ENCODE data around the gene GABBR2.
"Not testable (repeated sequence)": the region's sequence is repeated elsewhere in the genome, so short reads cannot be mapped to it uniquely, and the experiment has no call there.

GABBR2 gene

GRCh38 chr9:98504298-98505282, 204.1 kb downstream of the GABBR2 start:
- H3K4me3 ChIP-seq (ENCODE audit: low read depth, low read length), result no peak overlapping the region
- no peak for TF ChIP-seq CTCF (IDR thresholded peaks at IDR 0.05; ENCODE audit: low read depth, low read length)

GRCh38 chr9:98503867-98504266, 204.9 kb downstream of the GABBR2 start:
- H3K4me3 ChIP-seq (ENCODE audit: low read depth, low read length), result no peak overlapping the region
- no peak for TF ChIP-seq CTCF (IDR thresholded peaks at IDR 0.05; ENCODE audit: low read depth, low read length)

- TF ChIP-seq CTCF (IDR thresholded peaks at IDR 0.05; ENCODE audit: low read depth, low read length), result no peak
Observed at GRCh38 chr9:98502976-98503325, 205.8 kb downstream of the GABBR2 start.

GRCh38 chr9:98502311-98502975, 206.3 kb downstream of the GABBR2 start:
- no peak for TF ChIP-seq CTCF (IDR thresholded peaks at IDR 0.05; ENCODE audit: low read depth, low read length)

More at GRCh38 chr9:98502976-98503325, 205.8 kb downstream of the GABBR2 start:
- no peak overlapping the region for H3K4me3 ChIP-seq (ENCODE audit: low read depth, low read length)

GRCh38 chr9:98501819-98502218, 206.9 kb downstream of the GABBR2 start:
- TF ChIP-seq CTCF (IDR thresholded peaks at IDR 0.05; ENCODE audit: low read depth, low read length), result no peak
- H3K4me3 ChIP-seq (ENCODE audit: low read depth, low read length), result no peak overlapping the region

More at GRCh38 chr9:98502311-98502975, 206.3 kb downstream of the GABBR2 start:
- no peak overlapping the region for H3K4me3 ChIP-seq (ENCODE audit: low read depth, low read length)

GRCh38 chr9:98501259-98501658, 207.5 kb downstream of the GABBR2 start:
- H3K4me3 ChIP-seq (ENCODE audit: low read depth, low read length), result not testable (repeated sequence)

GRCh38 chr9:98500337-98500919, 208.3 kb downstream of the GABBR2 start:
- H3K4me3 ChIP-seq (ENCODE audit: low read depth, low read length), result no peak overlapping the region
- no peak for TF ChIP-seq CTCF (IDR thresholded peaks at IDR 0.05; ENCODE audit: low read depth, low read length)
